ENCODE measurements around the gene UBA1.

Gene UBA1

GRCh38 chrX:47193475-47194193 lies at the start of gene UBA1:
Gene UBA1 (plus strand): TSS chrX:47193829. CDS start chrX:47198803, 4,974 bp downstream.
- DNase-seq: peak; percentile 98

- no peak for DNase-seq
These were observed 49.6 kb upstream of the UBA1 start for GRCh38 chrX:47143894-47144625.

- peak; percentile 94 for DNase-seq
These were observed 48.8 kb upstream of the UBA1 start, which contains the start of the genes NDUFB11 and RBM10 for GRCh38 chrX:47144626-47145394. Gene NDUFB11 (minus strand): TSS chrX:47144702. CDS start chrX:47144679, 23 bp downstream. Gene RBM10 (plus strand): TSS chrX:47145221. CDS start chrX:47147482, 2,261 bp downstream.

- DNase-seq: peak; percentile 9
These were observed 48.1 kb upstream of the UBA1 start for GRCh38 chrX:47145395-47146120.

- DNase-seq: no peak
These were observed 47.3 kb upstream of the UBA1 start for GRCh38 chrX:47146121-47146935.

GRCh38 chrX:47146936-47147859 lies 46.4 kb upstream of the UBA1 start:
- no peak for DNase-seq

GRCh38 chrX:47148946-47149345 lies 44.7 kb upstream of the UBA1 start:
- peak; percentile 22 for DNase-seq

- DNase-seq: no peak
These were observed 42.2 kb upstream of the UBA1 start for GRCh38 chrX:47151435-47151834.

GRCh38 chrX:47156611-47157520 lies 36.8 kb upstream of the UBA1 start:
- no peak for DNase-seq

- no peak for DNase-seq
These were observed 35.5 kb upstream of the UBA1 start for GRCh38 chrX:47158131-47158530.

- DNase-seq: no peak
These were observed 34.8 kb upstream of the UBA1 start for GRCh38 chrX:47158781-47159180.

GRCh38 chrX:47160781-47161180 lies 32.8 kb upstream of the UBA1 start:
- no peak for DNase-seq

GRCh38 chrX:47162927-47163583 lies 30.6 kb upstream of the UBA1 start:
- no peak for DNase-seq

- DNase-seq: no peak
These were observed 29.2 kb upstream of the UBA1 start for GRCh38 chrX:47164420-47164819.

GRCh38 chrX:47166126-47166525 lies 27.5 kb upstream of the UBA1 start:
- DNase-seq: no peak

GRCh38 chrX:47168495-47169073 lies 25.0 kb upstream of the UBA1 start:
- no peak for DNase-seq

- no peak for DNase-seq
These were observed 24.4 kb upstream of the UBA1 start for GRCh38 chrX:47169273-47169672.

GRCh38 chrX:47169726-47170515 lies 23.7 kb upstream of the UBA1 start:
- no peak for DNase-seq
